ENCODE measurements around the gene ATP1A3. TPM values are rescaled to one million over a fixed set of nuclear protein-coding genes. Genes with fewer than 3 reads are reported as not detected.
"Not testable (repeated sequence)": the region's sequence is repeated elsewhere in the genome, so short reads cannot be mapped to it uniquely, and the experiment has no call there.

ATP1A3 gene
- total RNA-seq, 1 experiment from 2014 or later = 4.0 TPM

DNA sequence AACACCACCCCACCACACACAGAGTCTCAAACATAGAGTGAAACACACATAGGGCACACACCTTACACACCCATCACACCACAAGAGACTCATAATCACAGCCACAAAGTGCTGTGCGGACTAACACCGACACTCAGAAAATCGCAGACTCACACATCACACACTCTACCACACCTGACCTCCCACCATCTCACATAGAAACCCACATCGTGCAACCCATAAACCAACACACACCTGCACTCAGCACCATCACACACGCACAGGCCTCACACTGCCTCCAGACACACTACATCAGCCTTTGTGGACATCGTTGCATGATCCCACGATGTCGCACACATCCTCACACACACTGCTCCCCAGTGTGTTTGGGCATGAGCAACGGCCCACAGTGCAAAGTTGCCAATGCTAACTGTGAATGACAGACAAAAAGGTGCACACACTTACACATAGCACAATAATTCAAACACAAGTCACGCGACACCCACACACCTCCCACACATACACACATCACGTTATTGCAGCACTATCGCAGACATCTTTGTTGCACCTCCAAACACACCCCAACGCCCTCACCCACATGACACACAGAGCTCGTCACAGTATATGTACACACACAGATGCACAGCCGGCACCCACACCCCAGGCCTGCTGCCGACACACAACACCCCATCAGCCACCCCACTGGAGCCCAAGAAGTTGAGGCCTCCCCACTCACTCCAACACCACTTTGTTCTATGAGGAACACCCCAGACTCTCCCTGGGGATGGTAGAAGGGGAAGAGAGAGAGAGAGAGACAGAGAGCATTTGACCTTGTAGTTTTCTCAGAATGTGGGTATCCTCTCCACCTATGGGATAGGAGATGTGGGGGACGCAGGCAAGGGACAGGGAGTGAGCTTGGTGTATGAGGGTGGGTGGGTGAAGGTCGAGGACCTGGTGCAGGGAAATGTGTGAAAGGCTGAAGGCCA, 1.2 kb upstream of the ATP1A3 start:
- ATAC-seq (no peak), DNase-seq (no peak)
- H3K36me3 ChIP-seq (ENCODE audit: low read depth, low read length) = no peaks in the 10 kb centered on the region
- no peak overlapping the region for H3K27ac ChIP-seq (ENCODE audit: low read length)
- no peaks in the 10 kb centered on the region for H4K20me1 ChIP-seq (ENCODE audit: low read length)
- no peak overlapping the region for H3K4me2 ChIP-seq (ENCODE audit: low read length)
- peaks cover 19% of the 10 kb centered on the region for H3K27me3 ChIP-seq (ENCODE audit: low read length)
- H3K4me3 ChIP-seq (ENCODE audit: low read length) = no peak overlapping the region
- H3K9me2 ChIP-seq (replicated peaks; ENCODE audit: low read length) = no peaks in the 10 kb centered on the region
- CTCF ChIA-PET = no interaction called here
- POLR2A ChIA-PET (ENCODE audit: unreplicated experiment) = no interaction called here
- H3K9ac ChIP-seq (ENCODE audit: low read length) = no peak overlapping the region
- H2AFZ ChIP-seq (ENCODE audit: low read length) = no peak overlapping the region
- intact Hi-C loops (cut with micrococcal nuclease) = no loop called here
- no peaks in the 10 kb centered on the region for H3F3A ChIP-seq (ENCODE audit: low read length, unreplicated experiment)
- no peak for TF ChIP-seq EZH2 (IDR thresholded peaks at IDR 0.05; ENCODE audit: low read length, unreplicated experiment)
- TF ChIP-seq EZH2phosphoT487 (IDR thresholded peaks at IDR 0.05; ENCODE audit: borderline replicate concordance, low read length) = no peak
- TF ChIP-seq, protein P1, sequence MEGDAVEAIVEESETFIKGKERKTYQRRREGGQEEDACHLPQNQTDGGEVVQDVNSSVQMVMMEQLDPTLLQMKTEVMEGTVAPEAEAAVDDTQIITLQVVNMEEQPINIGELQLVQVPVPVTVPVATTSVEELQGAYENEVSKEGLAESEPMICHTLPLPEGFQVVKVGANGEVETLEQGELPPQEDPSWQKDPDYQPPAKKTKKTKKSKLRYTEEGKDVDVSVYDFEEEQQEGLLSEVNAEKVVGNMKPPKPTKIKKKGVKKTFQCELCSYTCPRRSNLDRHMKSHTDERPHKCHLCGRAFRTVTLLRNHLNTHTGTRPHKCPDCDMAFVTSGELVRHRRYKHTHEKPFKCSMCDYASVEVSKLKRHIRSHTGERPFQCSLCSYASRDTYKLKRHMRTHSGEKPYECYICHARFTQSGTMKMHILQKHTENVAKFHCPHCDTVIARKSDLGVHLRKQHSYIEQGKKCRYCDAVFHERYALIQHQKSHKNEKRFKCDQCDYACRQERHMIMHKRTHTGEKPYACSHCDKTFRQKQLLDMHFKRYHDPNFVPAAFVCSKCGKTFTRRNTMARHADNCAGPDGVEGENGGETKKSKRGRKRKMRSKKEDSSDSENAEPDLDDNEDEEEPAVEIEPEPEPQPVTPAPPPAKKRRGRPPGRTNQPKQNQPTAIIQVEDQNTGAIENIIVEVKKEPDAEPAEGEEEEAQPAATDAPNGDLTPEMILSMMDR (conservative IDR thresholded peaks at IDR 0.05; ENCODE audit: low read depth, low read length) = no peak
- no peaks in the 10 kb centered on the region for H3K79me2 ChIP-seq (ENCODE audit: low read length)
- H3K9me3 ChIP-seq (ENCODE audit: low read length) = no peaks in the 10 kb centered on the region
- no peaks in the 10 kb centered on the region for H3K4me1 ChIP-seq (ENCODE audit: insufficient read depth, low read length)
- BruUV-seq (replicated peaks) = no TSS peak

- Histone ChIP-seq H2AFZ (ENCODE audit: low read length) (no peak overlapping the region), H3K36me3 (ENCODE audit: low read depth, low read length) (no peaks in the 10 kb centered on the region), H3K9me3 (ENCODE audit: low read length) (no peaks in the 10 kb centered on the region), H3K4me3 (ENCODE audit: low read length) (no peak overlapping the region), H3F3A (ENCODE audit: low read length, unreplicated experiment) (no peaks in the 10 kb centered on the region), H3K27ac (ENCODE audit: low read length) (no peak overlapping the region), H4K20me1 (ENCODE audit: low read length) (no peaks in the 10 kb centered on the region), H3K9ac (ENCODE audit: low read length) (no peak overlapping the region), H3K4me2 (ENCODE audit: low read length) (0 out of 2 replicates have a peak overlapping the region, but pooled peaks have one; percentile 80), H3K79me2 (ENCODE audit: low read length) (no peaks in the 10 kb centered on the region), H3K27me3 (ENCODE audit: low read length) (peaks cover 11% of the 10 kb centered on the region), H3K4me1 (ENCODE audit: insufficient read depth, low read length) (no peaks in the 10 kb centered on the region), H3K9me2 (replicated peaks; ENCODE audit: low read length) (no peaks in the 10 kb centered on the region)
- BruUV-seq (replicated peaks) = no TSS peak
- ChIA-PET POLR2A (ENCODE audit: unreplicated experiment) (no interaction called here), CTCF (no interaction called here)
- ATAC-seq = no peak
- TF ChIP-seq EZH2phosphoT487 (IDR thresholded peaks at IDR 0.05; ENCODE audit: borderline replicate concordance, low read length) (no peak), EZH2 (IDR thresholded peaks at IDR 0.05; ENCODE audit: low read length, unreplicated experiment) (no peak)
- TF ChIP-seq, protein P1 (conservative IDR thresholded peaks at IDR 0.05; ENCODE audit: low read depth, low read length) = no peak
- no peak for DNase-seq
- intact Hi-C loops (cut with micrococcal nuclease) = no loop called here
Measured at GRCh38 chr19:41994521-41994971, 516 bp upstream of the ATP1A3 start.

DNA sequence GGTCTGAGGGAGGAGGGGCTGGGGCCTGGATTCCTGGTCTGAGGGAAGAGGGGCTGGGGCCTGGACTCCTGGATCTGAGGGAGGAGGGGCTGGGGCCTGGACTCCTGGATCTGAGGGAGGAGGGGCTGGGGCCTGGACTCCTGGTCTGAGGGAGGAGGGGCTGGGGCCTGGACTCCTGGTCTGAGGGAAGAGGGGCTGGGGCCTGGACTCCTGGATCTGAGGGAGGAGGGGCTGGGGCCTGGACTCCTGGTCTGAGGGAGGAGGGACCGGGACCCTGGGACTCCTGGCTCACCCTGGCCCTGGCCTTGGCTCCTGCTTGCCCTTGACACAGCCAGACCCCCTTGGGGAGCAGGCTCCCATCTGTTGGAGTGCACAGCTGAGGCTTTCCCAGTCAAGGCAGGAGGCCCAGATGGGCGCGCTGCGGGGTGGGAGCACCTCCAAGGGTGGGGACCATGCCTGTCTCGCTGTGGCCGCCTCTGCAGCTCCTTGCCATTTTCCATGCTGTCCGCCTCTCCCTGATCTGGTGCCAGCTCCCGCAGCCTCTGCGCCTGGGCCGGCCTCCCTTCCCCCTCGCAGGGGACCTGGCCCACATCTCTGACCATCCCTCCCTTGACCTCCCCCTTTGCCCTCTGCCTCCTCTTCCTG, 2.0 kb downstream of the ATP1A3 start:
- H3K27me3 ChIP-seq (ENCODE audit: low read length) = not testable (repeated sequence)

More for the DNA sequence above, 2.0 kb downstream of the ATP1A3 start:
- H3K27ac ChIP-seq (ENCODE audit: low read length); CTCF ChIA-PET; DNase-seq; H3K4me1 ChIP-seq (ENCODE audit: insufficient read depth, low read length); intact Hi-C loops (cut with micrococcal nuclease); ATAC-seq; H3K9me3 ChIP-seq (ENCODE audit: low read length); H3K4me3 ChIP-seq (ENCODE audit: low read length); H3K9me2 ChIP-seq (replicated peaks; ENCODE audit: low read length); H3K79me2 ChIP-seq (ENCODE audit: low read length); H3K36me3 ChIP-seq (ENCODE audit: low read depth, low read length); BruUV-seq (replicated peaks); H4K20me1 ChIP-seq (ENCODE audit: low read length); POLR2A ChIA-PET (ENCODE audit: unreplicated experiment); H2AFZ ChIP-seq (ENCODE audit: low read length); H3F3A ChIP-seq (ENCODE audit: low read length, unreplicated experiment); H3K9ac ChIP-seq (ENCODE audit: low read length); H3K4me2 ChIP-seq (ENCODE audit: low read length): not testable (repeated sequence)

All from PC-3 (cell line).